HCT116 (cell line): Measurements from ENCODE around the gene FKBP1A.

ENCODE experiments used
- ATF3 ChIP-seq: IDR thresholded peaks from 2 replicates; pipeline ENCODE4 v1.6.1; 2012
- EZH2 ChIP-seq: fragments of 200-600 bp; sonication (generic); IDR thresholded peaks from 2 replicates; pipeline ENCODE4 v1.6.1; 2017; ENCODE audit warnings: antibody characterized with exemption, mixed run types
- JUND ChIP-seq: IDR thresholded peaks from 2 replicates; pipeline ENCODE4 v1.6.1; 2012
- POLR2A ChIP-seq: IDR thresholded peaks from 2 replicates; pipeline ENCODE4 v1.7.0; 2011; ENCODE audit warnings: borderline replicate concordance; ENCODE audit not compliant: insufficient read depth, insufficient read length; ENCODE audit errors: extremely low read depth
- RAD21 ChIP-seq: IDR thresholded peaks from 2 replicates; pipeline ENCODE4 v1.6.1; 2012; ENCODE audit warnings: low read depth, mild to moderate bottlenecking
- YY1 ChIP-seq: IDR thresholded peaks from 2 replicates; pipeline ENCODE4 v1.6.1; 2011; ENCODE audit warnings: low read length, low read depth, moderate library complexity, mild to moderate bottlenecking; ENCODE audit not compliant: insufficient replicate concordance; ENCODE audit errors: extremely low read depth
- ZBTB33 ChIP-seq: IDR thresholded peaks from 2 replicates; pipeline ENCODE4 v1.6.1; 2011; ENCODE audit warnings: mild to moderate bottlenecking, low read length, moderate library complexity; ENCODE audit not compliant: insufficient replicate concordance; ENCODE audit errors: extremely low read depth
- ZFX ChIP-seq: fragments of 450-650 bp; IDR thresholded peaks from 2 replicates; pipeline ENCODE4 v1.6.1; 2017
- TF ChIP-seq, protein P1 (sequence below), 3 experiments: fragments of 200-600 bp in 1 of 3; sonication (generic) in 1 of 3; IDR thresholded peaks in 2 of 3; conservative IDR thresholded peaks in 1 of 3; 2 replicates each; pipeline ENCODE4 v1.5.1; 2012 to 2017; ENCODE audit warnings: low read depth in 2 of 3, low read length in 2 of 3, antibody characterized with exemption in 1 of 3, borderline replicate concordance in 1 of 3, control low read depth in 1 of 3, mild to moderate bottlenecking in 1 of 3, mixed read lengths in 1 of 3, mixed run types in 1 of 3, moderate library complexity in 1 of 3; ENCODE audit not compliant: insufficient read depth in 1 of 3
- TF ChIP-seq, protein P2 (sequence below): IDR thresholded peaks from 2 replicates; pipeline ENCODE4 v1.6.1; 2012

GRCh38 chr20:1442304-1442703, 49.5 kb upstream of the FKBP1A start:
- TF ChIP-seq JUND, result no peak
- TF ChIP-seq, protein P1, sequence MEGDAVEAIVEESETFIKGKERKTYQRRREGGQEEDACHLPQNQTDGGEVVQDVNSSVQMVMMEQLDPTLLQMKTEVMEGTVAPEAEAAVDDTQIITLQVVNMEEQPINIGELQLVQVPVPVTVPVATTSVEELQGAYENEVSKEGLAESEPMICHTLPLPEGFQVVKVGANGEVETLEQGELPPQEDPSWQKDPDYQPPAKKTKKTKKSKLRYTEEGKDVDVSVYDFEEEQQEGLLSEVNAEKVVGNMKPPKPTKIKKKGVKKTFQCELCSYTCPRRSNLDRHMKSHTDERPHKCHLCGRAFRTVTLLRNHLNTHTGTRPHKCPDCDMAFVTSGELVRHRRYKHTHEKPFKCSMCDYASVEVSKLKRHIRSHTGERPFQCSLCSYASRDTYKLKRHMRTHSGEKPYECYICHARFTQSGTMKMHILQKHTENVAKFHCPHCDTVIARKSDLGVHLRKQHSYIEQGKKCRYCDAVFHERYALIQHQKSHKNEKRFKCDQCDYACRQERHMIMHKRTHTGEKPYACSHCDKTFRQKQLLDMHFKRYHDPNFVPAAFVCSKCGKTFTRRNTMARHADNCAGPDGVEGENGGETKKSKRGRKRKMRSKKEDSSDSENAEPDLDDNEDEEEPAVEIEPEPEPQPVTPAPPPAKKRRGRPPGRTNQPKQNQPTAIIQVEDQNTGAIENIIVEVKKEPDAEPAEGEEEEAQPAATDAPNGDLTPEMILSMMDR (IDR thresholded peaks at IDR 0.05 in 2 of 3, conservative IDR thresholded peaks at IDR 0.05 in 1 of 3; ENCODE audit: borderline replicate concordance in 1 of 3, insufficient read depth in 1 of 3, low read depth in 2 of 3, low read length in 2 of 3), result no peak
- TF ChIP-seq YY1, result no peak
- TF ChIP-seq POLR2A, result no peak
- TF ChIP-seq ZBTB33, result no peak
- TF ChIP-seq EZH2, result no peak
- no peak for TF ChIP-seq RAD21
- no peak for TF ChIP-seq ZFX
- no peak for TF ChIP-seq ATF3
- TF ChIP-seq, protein P2, sequence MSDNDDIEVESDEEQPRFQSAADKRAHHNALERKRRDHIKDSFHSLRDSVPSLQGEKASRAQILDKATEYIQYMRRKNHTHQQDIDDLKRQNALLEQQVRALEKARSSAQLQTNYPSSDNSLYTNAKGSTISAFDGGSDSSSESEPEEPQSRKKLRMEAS, result no peak
